HUDEP-2 (cell line): ENCODE results near the gene AGTPBP1.
"Not testable (repeated sequence)": the region's sequence is repeated elsewhere in the genome, so short reads cannot be mapped to it uniquely, and the experiment has no call there.

ENCODE experiments used
- DNase-seq, 76 experiments: peaks; one replicate each; lab custom pipeline; 2025; ENCODE audit not compliant: unreplicated experiment in 76 of 76; lab: John Stamatoyannopoulos, UW

The AGTPBP1 gene

GRCh38 chr9:85741875-85742596 is at the start of gene AGTPBP1:
Gene AGTPBP1 (minus strand): TSS chr9:85741954. CDS start chr9:85712533, 29,421 bp downstream.
- DNase-seq: peak in 73 of 76 experiments; percentile 37 to 96 (median 85)

GRCh38 chr9:85786116-85786515 is 44.4 kb upstream of the AGTPBP1 start:
- not testable (repeated sequence) for DNase-seq

GRCh38 chr9:85773844-85774243 is 32.1 kb upstream of the AGTPBP1 start:
- DNase-seq: not testable (repeated sequence)

- DNase-seq: not testable (repeated sequence)
Observed at GRCh38 chr9:85761802-85762201, 20.0 kb upstream of the AGTPBP1 start.

- not testable (repeated sequence) for DNase-seq
Observed at GRCh38 chr9:85757716-85758115, 16.0 kb upstream of the AGTPBP1 start.

GRCh38 chr9:85756216-85756615 is 14.5 kb upstream of the AGTPBP1 start:
- not testable (repeated sequence) for DNase-seq

GRCh38 chr9:85746309-85746708 is 4.6 kb upstream of the AGTPBP1 start:
- DNase-seq: no peak

- no peak for DNase-seq
Observed at GRCh38 chr9:85745203-85745602, 3.4 kb upstream of the AGTPBP1 start.

- no peak for DNase-seq
Observed at GRCh38 chr9:85744480-85744879, 2.7 kb upstream of the AGTPBP1 start.

GRCh38 chr9:85743275-85744128 is 1.7 kb upstream of the AGTPBP1 start:
- DNase-seq: peak in 34 of 76 experiments; percentile 1 to 58 (median 14)

- no peak for DNase-seq
Observed at GRCh38 chr9:85742597-85742936, 813 bp upstream of the AGTPBP1 start.

GRCh38 chr9:85741095-85741874 is 469 bp downstream of the AGTPBP1 start:
- DNase-seq: peak in 35 of 76 experiments; percentile 2 to 81 (median 36)

- DNase-seq: peak in 17 of 76 experiments; percentile 5 to 50 (median 24)
Observed at GRCh38 chr9:85740787-85741094, 1.0 kb downstream of the AGTPBP1 start.

- DNase-seq: peak in 1 of 76 experiments; percentile 9
Observed at GRCh38 chr9:85738509-85738908, 3.2 kb downstream of the AGTPBP1 start.

GRCh38 chr9:85737671-85738070 is 4.1 kb downstream of the AGTPBP1 start:
- DNase-seq: no peak

- DNase-seq: no peak
Observed at GRCh38 chr9:85730916-85731630, 10.7 kb downstream of the AGTPBP1 start.

GRCh38 chr9:85729882-85730281 is 11.9 kb downstream of the AGTPBP1 start:
- no peak for DNase-seq

GRCh38 chr9:85727500-85727899 is 14.3 kb downstream of the AGTPBP1 start:
- DNase-seq: no peak

GRCh38 chr9:85726737-85727136 is 15.0 kb downstream of the AGTPBP1 start:
- DNase-seq: no peak

GRCh38 chr9:85723215-85723614 is 18.5 kb downstream of the AGTPBP1 start:
- DNase-seq: no peak
